Measurements from ENCODE around the gene ADAT1. TPM values are rescaled to one million over a fixed set of nuclear protein-coding genes. Genes with fewer than 3 reads are reported as not detected.

Gene ADAT1
- total and polyA plus RNA-seq, 2 of the 8 experiments (the other 6 are each of a cell fraction or from before 2014, with no cell fraction given) = 30.7 to 44.7 TPM

DNA sequence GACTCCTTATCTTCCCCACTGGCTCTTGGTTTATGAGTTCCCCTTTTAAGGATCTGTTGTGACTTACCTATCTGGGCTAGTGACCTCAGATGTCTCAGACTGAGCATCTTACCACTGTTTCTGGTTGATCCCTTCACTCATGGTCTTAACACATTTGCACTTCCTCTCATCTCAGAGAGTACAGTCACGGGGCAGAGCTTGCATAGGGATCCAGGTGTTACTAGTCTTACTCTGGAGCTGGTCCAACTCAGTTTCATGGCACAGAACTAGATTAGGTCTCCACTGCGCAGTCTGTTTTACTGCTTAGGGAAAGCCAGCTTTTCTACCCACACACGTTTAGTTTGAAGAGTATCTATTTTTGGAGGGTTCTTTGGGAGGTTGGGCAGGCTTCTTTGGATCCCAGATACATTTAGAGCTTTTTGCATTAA lies 46.7 kb downstream of the ADAT1 start (continued):
- TF ChIP-seq HDAC2 (IDR thresholded peaks at IDR 0.05; ENCODE audit: borderline replicate concordance in 1 of 2, low read depth in 2 of 2, low read length in 2 of 2) = no peak
- TF ChIP-seq BACH1 (IDR thresholded peaks at IDR 0.05; ENCODE audit: low read length) = no peak
- TF ChIP-seq, protein P1, sequence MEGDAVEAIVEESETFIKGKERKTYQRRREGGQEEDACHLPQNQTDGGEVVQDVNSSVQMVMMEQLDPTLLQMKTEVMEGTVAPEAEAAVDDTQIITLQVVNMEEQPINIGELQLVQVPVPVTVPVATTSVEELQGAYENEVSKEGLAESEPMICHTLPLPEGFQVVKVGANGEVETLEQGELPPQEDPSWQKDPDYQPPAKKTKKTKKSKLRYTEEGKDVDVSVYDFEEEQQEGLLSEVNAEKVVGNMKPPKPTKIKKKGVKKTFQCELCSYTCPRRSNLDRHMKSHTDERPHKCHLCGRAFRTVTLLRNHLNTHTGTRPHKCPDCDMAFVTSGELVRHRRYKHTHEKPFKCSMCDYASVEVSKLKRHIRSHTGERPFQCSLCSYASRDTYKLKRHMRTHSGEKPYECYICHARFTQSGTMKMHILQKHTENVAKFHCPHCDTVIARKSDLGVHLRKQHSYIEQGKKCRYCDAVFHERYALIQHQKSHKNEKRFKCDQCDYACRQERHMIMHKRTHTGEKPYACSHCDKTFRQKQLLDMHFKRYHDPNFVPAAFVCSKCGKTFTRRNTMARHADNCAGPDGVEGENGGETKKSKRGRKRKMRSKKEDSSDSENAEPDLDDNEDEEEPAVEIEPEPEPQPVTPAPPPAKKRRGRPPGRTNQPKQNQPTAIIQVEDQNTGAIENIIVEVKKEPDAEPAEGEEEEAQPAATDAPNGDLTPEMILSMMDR (IDR thresholded peaks at IDR 0.05; ENCODE audit: control extremely low read depth in 1 of 3, insufficient read depth in 1 of 3, low read depth in 1 of 3, low read length in 3 of 3) = no peak

Data from H1 (cell line).